T-helper 1 cell treated with Interleukin-12 subunit alpha and Interleukin-12 subunit beta and Interleukin-4 antibody, amounts not matched to agents 30 μg/mL and 1 μg/mL, for 36 hours (primary cell): Measurements from ENCODE around the gene MRPL27.

Experiments
- H3K27ac Mint-ChIP-seq: one replicate; pipeline ENCODE4 v1.8.0; 2021; ENCODE audit warnings: mild to moderate bottlenecking, mixed read lengths
- H3K27me3 Mint-ChIP-seq: one replicate; pipeline ENCODE4 v1.8.0; 2021; ENCODE audit warnings: low read depth, mixed read lengths
- H3K36me3 Mint-ChIP-seq: one replicate; pipeline ENCODE4 v1.8.0; 2021; ENCODE audit warnings: low read depth, mixed read lengths
- H3K4me1 Mint-ChIP-seq: one replicate; pipeline ENCODE4 v1.8.0; 2021; ENCODE audit warnings: low read depth, mixed read lengths
- H3K4me3 Mint-ChIP-seq: one replicate; pipeline ENCODE4 v1.8.0; 2021; ENCODE audit warnings: mild to moderate bottlenecking, moderate library complexity, mixed read lengths
- H3K9me3 Mint-ChIP-seq: one replicate; pipeline ENCODE4 v1.8.0; 2021; ENCODE audit warnings: mixed read lengths

MRPL27 gene

GRCh38 chr17:50330151-50330775, 42.7 kb downstream of the MRPL27 start:
- no peak overlapping the region for H3K27ac Mint-ChIP-seq
- H3K27me3 Mint-ChIP-seq: peaks cover 5% of the 10 kb centered on the region
- H3K36me3 Mint-ChIP-seq: no peaks in the 10 kb centered on the region
- H3K9me3 Mint-ChIP-seq: no peaks in the 10 kb centered on the region
- no peak overlapping the region for H3K4me3 Mint-ChIP-seq
- H3K4me1 Mint-ChIP-seq: peaks cover 16% of the 10 kb centered on the region

- Mint-ChIP-seq H3K4me3 (no peak overlapping the region), H3K36me3 (no peaks in the 10 kb centered on the region), H3K27me3 (peaks cover 5% of the 10 kb centered on the region), H3K27ac (no peak overlapping the region), H3K4me1 (peaks cover 16% of the 10 kb centered on the region), H3K9me3 (no peaks in the 10 kb centered on the region)
Measured at GRCh38 chr17:50329716-50330115, 43.3 kb downstream of the MRPL27 start.

DNA sequence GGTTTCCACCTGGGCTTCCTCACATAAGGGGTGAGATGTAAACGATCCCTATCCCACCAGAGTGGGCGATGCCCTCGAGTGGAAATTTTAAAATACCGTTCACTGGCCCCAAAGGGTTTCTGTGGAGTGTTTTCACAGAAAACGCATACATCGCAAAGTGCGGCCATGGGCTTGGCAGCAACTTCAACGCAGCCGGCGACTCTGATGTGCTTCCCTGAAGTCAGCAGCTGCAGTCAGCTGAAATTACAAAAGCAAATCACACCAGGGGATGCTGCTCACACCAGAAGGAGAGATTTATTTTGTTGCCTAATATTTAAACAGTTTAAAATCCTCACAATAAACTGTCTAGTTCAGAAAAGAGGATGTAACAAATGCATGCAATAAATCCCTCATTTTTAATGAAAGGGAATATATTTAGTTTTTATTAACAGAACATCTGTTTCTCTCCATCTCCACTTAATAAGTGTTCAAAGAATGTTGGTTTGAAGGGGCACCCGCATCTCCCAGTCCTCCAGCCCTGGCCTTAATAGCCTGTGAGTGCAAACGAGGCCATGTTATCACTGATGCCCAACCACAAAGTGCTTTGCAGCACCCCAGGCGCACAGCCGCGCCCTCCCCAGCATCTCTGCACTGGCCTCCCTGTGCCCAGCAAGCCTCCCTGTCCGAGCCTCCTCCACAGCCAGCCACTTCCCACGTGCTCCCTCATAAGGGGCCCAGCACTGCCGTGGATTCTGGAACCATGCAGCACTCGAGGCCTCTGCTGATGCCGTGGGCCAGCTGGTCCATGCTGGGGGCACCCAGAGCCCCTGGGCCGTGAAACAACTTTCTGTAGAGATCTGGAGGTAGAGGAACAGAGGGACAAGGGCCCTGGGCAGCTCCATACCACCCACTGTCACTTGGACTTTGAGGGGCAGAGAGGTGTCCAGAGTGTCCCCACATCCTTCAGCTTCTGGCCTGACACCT, 44.3 kb downstream of the MRPL27 start:
- Mint-ChIP-seq H3K27ac (no peak overlapping the region), H3K36me3 (no peaks in the 10 kb centered on the region), H3K27me3 (peaks cover 2% of the 10 kb centered on the region), H3K4me1 (peaks cover 13% of the 10 kb centered on the region), H3K9me3 (no peaks in the 10 kb centered on the region), H3K4me3 (no peak overlapping the region)

GRCh38 chr17:50326831-50327364, 46.1 kb downstream of the MRPL27 start:
- Mint-ChIP-seq H3K27ac (peak overlapping the region; percentile 12), H3K4me3 (no peak overlapping the region), H3K4me1 (peaks cover 4% of the 10 kb centered on the region), H3K36me3 (no peaks in the 10 kb centered on the region), H3K9me3 (no peaks in the 10 kb centered on the region), H3K27me3 (no peaks in the 10 kb centered on the region)

GRCh38 chr17:50325906-50326305, 47.1 kb downstream of the MRPL27 start:
- no peaks in the 10 kb centered on the region for H3K36me3 Mint-ChIP-seq
- H3K4me3 Mint-ChIP-seq: no peak overlapping the region
- H3K27ac Mint-ChIP-seq: no peak overlapping the region
- peaks cover 4% of the 10 kb centered on the region for H3K4me1 Mint-ChIP-seq
- no peaks in the 10 kb centered on the region for H3K9me3 Mint-ChIP-seq
- no peaks in the 10 kb centered on the region for H3K27me3 Mint-ChIP-seq

DNA sequence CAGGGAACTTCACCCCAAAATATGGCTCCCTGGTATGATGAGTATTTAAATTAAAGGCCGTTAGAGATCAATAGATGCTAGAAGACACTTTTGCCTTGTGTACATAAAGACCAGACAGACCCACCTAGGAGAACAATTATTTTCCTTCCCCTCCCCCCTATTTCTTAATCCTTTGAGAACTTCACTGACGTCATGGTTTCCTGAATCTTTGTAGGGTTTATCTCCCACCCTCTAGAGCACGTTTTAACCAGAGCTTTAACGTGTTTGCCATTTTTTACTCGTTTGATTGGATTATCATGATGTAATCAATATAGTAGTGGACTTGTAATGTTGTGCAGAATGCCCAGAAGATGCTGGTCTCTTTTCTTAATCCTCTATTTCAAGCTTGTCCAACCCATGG, 49.9 kb downstream of the MRPL27 start:
- no peaks in the 10 kb centered on the region for H3K27me3 Mint-ChIP-seq

DNA sequence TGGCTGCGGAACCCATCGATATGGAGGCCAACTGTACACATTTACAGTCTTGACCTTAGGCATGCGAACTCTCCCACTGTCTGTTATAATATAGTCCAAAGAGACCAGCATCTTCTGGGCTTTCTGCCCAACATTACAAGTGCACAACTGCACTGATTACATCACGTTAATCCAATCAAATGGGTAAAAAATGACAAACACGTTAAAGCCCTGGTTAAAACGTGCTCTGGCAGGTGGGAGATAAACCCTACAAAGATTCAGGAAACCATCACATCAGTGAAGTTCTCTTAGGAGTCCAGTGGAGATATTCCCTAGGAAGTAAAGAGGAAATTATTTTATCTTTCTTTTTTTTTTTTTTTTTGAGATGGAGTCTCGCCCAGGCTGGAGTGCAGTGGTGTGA, 50.7 kb downstream of the MRPL27 start:
- Mint-ChIP-seq H3K4me3 (no peak overlapping the region), H3K27me3 (no peaks in the 10 kb centered on the region)

More for the DNA sequence above, 49.9 kb downstream of the MRPL27 start:
- Mint-ChIP-seq H3K27ac (no peak overlapping the region), H3K4me3 (no peak overlapping the region), H3K9me3 (no peaks in the 10 kb centered on the region), H3K4me1 (peaks cover 4% of the 10 kb centered on the region), H3K36me3 (no peaks in the 10 kb centered on the region)

DNA sequence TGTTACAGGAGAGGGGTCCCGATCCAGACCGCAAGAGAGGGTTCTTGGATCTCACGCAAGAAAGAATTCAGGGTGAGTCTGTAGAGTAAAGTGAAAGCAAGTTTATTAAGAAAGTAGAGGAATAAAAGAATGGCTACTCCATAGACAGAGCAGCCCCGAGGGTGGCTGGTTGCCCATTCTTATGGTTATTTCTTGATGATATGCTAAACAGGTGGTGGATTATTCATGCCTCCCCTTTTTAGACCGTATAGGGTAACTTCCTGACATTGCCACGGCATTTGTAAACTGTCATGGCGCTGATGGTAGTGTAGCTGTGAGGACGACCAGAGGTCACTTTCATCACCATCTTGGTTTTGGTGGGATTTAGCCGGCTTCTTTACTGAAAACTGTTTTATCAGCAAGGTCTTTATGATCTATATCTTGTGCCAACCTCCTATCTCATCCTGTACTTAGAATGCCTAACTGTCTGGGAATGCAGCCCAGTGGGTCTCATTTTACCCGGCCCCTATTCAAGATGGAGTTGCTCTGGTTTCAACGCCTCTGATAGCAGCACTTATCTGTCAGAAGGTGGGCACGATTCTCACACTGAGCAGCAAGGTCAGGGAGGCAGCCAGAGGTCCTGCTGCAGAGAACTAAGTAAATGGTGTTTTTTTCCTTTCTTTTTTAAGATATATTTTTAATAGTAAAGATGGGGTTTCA, 53.5 kb downstream of the MRPL27 start:
- Mint-ChIP-seq H3K4me1 (no peaks in the 10 kb centered on the region), H3K9me3 (no peaks in the 10 kb centered on the region), H3K4me3 (no peak overlapping the region), H3K27ac (no peak overlapping the region), H3K36me3 (no peaks in the 10 kb centered on the region), H3K27me3 (no peaks in the 10 kb centered on the region)

More for the DNA sequence above, 50.7 kb downstream of the MRPL27 start:
- Mint-ChIP-seq H3K9me3 (no peaks in the 10 kb centered on the region), H3K4me1 (peaks cover 4% of the 10 kb centered on the region), H3K36me3 (no peaks in the 10 kb centered on the region), H3K27ac (no peak overlapping the region)

GRCh38 chr17:50318501-50319285, 54.3 kb downstream of the MRPL27 start:
- Mint-ChIP-seq H3K36me3 (no peaks in the 10 kb centered on the region), H3K4me1 (no peaks in the 10 kb centered on the region), H3K27me3 (no peaks in the 10 kb centered on the region), H3K27ac (no peak overlapping the region), H3K9me3 (no peaks in the 10 kb centered on the region), H3K4me3 (no peak overlapping the region)
